Erythroblast (primary cell): ENCODE results near the gene ARMC8.

ENCODE experiments used
- GATA1 ChIP-seq: IDR thresholded peaks from 2 replicates; pipeline ENCODE4 v1.6.1; 2011; ENCODE audit warnings: low read depth, mild to moderate bottlenecking, control low read depth, low read length, moderate library complexity
- POLR2A ChIP-seq: IDR thresholded peaks from 2 replicates; pipeline ENCODE4 v1.6.1; 2011; ENCODE audit warnings: mild to moderate bottlenecking, low read length

DNA sequence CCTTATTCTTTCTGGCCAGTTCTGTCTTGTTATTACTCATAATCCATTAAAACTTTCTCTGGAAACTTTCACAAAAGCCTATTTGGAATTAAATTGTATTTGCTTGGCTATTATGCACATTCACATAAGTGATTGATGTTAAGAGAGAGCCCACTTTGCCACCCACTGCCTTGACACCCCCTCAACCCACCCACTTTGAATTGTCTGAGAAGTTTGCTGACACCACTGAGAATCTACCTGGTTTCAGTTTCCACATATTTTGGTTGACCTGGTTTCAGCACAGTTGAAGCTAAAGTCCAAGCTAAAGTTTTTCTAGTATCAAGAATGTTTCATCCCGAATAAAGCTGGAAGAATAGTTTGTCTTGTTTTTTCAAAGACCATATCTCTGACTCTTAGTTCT, 70.9 kb downstream of the ARMC8 start:
- TF ChIP-seq POLR2A, result no peak
- TF ChIP-seq GATA1, result no peak
